Breast epithelium (tissue), 3 donors: ENCODE measurements around the gene MPP2.

Experiments
- POLR2A ChIP-seq: fragments of 450-650 bp; IDR thresholded peaks from one replicate; pipeline ENCODE4 v1.6.1; 2016; ENCODE audit warnings: antibody characterized with exemption, mild to moderate bottlenecking, moderate library complexity
- POLR2AphosphoS5 ChIP-seq, 3 donors: sonication (generic); formaldehyde crosslinking; IDR thresholded peaks; one replicate each; pipeline ENCODE4 v1.6.1; 2017; ENCODE audit warnings: antibody characterized with exemption in 3 of 3

DNA sequence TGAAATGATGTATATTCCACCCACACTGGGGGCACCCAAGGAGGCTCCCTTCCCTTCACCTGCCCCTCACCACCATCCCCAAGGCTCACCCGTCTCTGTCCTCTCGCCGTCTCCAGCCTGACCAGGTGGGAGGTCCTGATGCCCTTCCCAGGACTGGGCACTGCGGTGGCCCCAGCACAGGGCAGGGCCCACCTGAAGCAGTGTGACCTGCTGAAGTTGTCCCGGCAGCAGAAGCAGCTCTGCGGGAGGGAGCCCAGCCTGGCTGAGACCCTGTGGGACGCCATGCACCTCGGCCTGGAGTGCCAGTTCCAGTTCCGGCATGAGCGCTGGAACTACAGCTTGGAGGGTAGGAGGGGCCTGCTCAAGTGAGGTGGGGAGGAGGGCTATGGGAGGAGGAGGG, 25.0 kb upstream of the MPP2 start:
- TF ChIP-seq POLR2AphosphoS5 (IDR thresholded peaks at IDR 0.05) (no peak), POLR2A (no peak)
